SU-DHL-6 (cell line): ENCODE data around the gene GPATCH8.
"Not testable (repeated sequence)": the region's sequence is repeated elsewhere in the genome, so short reads cannot be mapped to it uniquely, and the experiment has no call there.

ENCODE experiments used
- H2AFZ ChIP-seq: fragments of 200-600 bp; sonication (generic); 2 replicates; pipeline ENCODE4 v1.6.1; 2014; ENCODE audit warnings: low read depth, mild to moderate bottlenecking, moderate library complexity, mixed read lengths, antibody characterized with exemption, low read length; ENCODE audit not compliant: severe bottlenecking
- H3F3A ChIP-seq: fragments of 200-600 bp; shearing (Covaris generic); 2 replicates; pipeline ENCODE4 v1.6.0; 2016; ENCODE audit warnings: antibody characterized with exemption, mild to moderate bottlenecking; ENCODE audit not compliant: insufficient read depth
- H3K27ac ChIP-seq: fragments of 200-600 bp; sonication (generic); 2 replicates; pipeline ENCODE4 v1.5.1; 2016; ENCODE audit warnings: low read depth, mild to moderate bottlenecking, low read length, moderate library complexity, mixed read lengths
- H3K27me3 ChIP-seq: fragments of 200-600 bp; sonication (generic), shearing (Covaris generic); 2 replicates; pipeline ENCODE4 v1.6.0; 2014; ENCODE audit warnings: mild to moderate bottlenecking, low read length
- H3K36me3 ChIP-seq: fragments of 200-600 bp; sonication (generic); 2 replicates; pipeline ENCODE4 v1.6.1; 2014; ENCODE audit warnings: mild to moderate bottlenecking, low read length, mixed read lengths
- H3K4me2 ChIP-seq: fragments of 300-600, 200-600 bp; shearing (Covaris generic), sonication (generic); 2 replicates; pipeline ENCODE4 v1.6.0; 2014; ENCODE audit warnings: low read length, low read depth, mild to moderate bottlenecking; ENCODE audit not compliant: poor library complexity, severe bottlenecking
- H3K4me3 ChIP-seq: fragments of 200-600 bp; sonication (generic); 2 replicates; pipeline ENCODE4 v1.5.1; 2014; ENCODE audit warnings: antibody characterized with exemption, low read length, mild to moderate bottlenecking, mixed read lengths; ENCODE audit not compliant: insufficient read depth, poor library complexity, severe bottlenecking
- H3K79me2 ChIP-seq: fragments of 200-600 bp; sonication (generic); 2 replicates; pipeline ENCODE4 v1.6.1; 2014; ENCODE audit warnings: mild to moderate bottlenecking, low read length, moderate library complexity; ENCODE audit not compliant: insufficient read depth
- H3K9ac ChIP-seq: fragments of 200-600 bp; sonication (generic); 2 replicates; pipeline ENCODE4 v1.7.0; 2014; ENCODE audit warnings: mild to moderate bottlenecking, low read length
- H3K9me2 ChIP-seq: fragments of 200-600 bp; sonication (generic); replicated peaks from 2 replicates; pipeline ENCODE4 v1.6.1; 2014; ENCODE audit warnings: low read length; ENCODE audit not compliant: insufficient read depth
- H3K9me3 ChIP-seq: fragments of 200-600 bp; sonication (generic); 2 replicates; pipeline ENCODE4 v1.6.1; 2014; ENCODE audit warnings: low read length, mixed read lengths; ENCODE audit not compliant: insufficient read depth
- H4K20me1 ChIP-seq: fragments of 200-600 bp; sonication (generic); 2 replicates; pipeline ENCODE4 v1.6.1; 2014; ENCODE audit warnings: low read depth, mild to moderate bottlenecking, antibody characterized with exemption, low read length, moderate library complexity, mixed read lengths
- CTCF ChIP-seq: fragments of 200-600 bp; sonication (generic); IDR thresholded peaks from one replicate; pipeline ENCODE4 v1.5.1; 2017; ENCODE audit warnings: antibody characterized with exemption, mild to moderate bottlenecking, low read length, moderate library complexity; ENCODE audit not compliant: insufficient read depth, poor library complexity, severe bottlenecking
- EZH2phosphoT487 ChIP-seq: fragments of 200-600 bp; sonication (generic), shearing (Covaris generic); conservative IDR thresholded peaks from 2 replicates; pipeline ENCODE4 v1.6.1; 2018; ENCODE audit warnings: mild to moderate bottlenecking, antibody characterized with exemption, low read length, moderate library complexity, mixed read lengths

Gene GPATCH8

GRCh38 chr17:44540246-44541084, 37.3 kb upstream of the GPATCH8 start:
- no peaks in the 10 kb centered on the region for H3K79me2 ChIP-seq
- H3K4me2 ChIP-seq: no peak overlapping the region
- no peaks in the 10 kb centered on the region for H3F3A ChIP-seq
- no peaks in the 10 kb centered on the region for H3K36me3 ChIP-seq
- no peak overlapping the region for H3K27ac ChIP-seq
- H2AFZ ChIP-seq: no peak overlapping the region
- no peak overlapping the region for H3K9ac ChIP-seq
- H4K20me1 ChIP-seq: no peaks in the 10 kb centered on the region
- no peak overlapping the region for H3K4me3 ChIP-seq
- H3K27me3 ChIP-seq: no peaks in the 10 kb centered on the region
- no peaks in the 10 kb centered on the region for H3K9me3 ChIP-seq
- no peak for TF ChIP-seq CTCF
- TF ChIP-seq EZH2phosphoT487: no peak
- H3K9me2 ChIP-seq: no peaks in the 10 kb centered on the region

GRCh38 chr17:44539673-44540072, 36.5 kb upstream of the GPATCH8 start:
- H3K9ac ChIP-seq: no peak overlapping the region
- no peaks in the 10 kb centered on the region for H3K9me2 ChIP-seq
- H2AFZ ChIP-seq: no peak overlapping the region
- H3K27me3 ChIP-seq: no peaks in the 10 kb centered on the region
- no peaks in the 10 kb centered on the region for H3K79me2 ChIP-seq
- H3K36me3 ChIP-seq: no peaks in the 10 kb centered on the region
- no peak overlapping the region for H3K27ac ChIP-seq
- H3F3A ChIP-seq: no peaks in the 10 kb centered on the region
- no peaks in the 10 kb centered on the region for H3K9me3 ChIP-seq
- no peak for TF ChIP-seq CTCF
- TF ChIP-seq EZH2phosphoT487: no peak
- H3K4me2 ChIP-seq: no peak overlapping the region
- H4K20me1 ChIP-seq: no peaks in the 10 kb centered on the region
- H3K4me3 ChIP-seq: no peak overlapping the region

DNA sequence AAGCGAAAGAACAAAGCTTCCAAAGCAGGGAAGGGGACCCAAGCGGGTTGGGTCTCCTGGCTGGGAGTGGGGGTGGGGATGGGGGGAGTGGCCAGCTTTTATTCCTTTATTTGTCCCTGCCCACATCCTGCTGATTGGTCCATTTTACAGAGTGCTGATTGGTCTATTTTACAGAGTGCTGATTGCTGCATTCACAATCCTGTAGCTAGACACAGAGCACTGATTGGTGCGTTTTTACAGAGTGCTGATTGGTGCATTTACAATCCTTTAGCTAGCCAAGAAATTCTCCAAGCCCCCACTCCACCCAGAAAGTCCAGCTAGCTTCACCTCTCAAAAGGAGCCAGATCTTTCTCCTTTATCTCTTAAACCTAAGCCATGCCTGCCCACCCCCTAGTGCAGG, 34.7 kb upstream of the GPATCH8 start:
- not testable (repeated sequence) for H3K9ac ChIP-seq, H3K9me3 ChIP-seq, H3K27me3 ChIP-seq, H3K79me2 ChIP-seq, H3K9me2 ChIP-seq, H3K36me3 ChIP-seq, H3K4me3 ChIP-seq, H2AFZ ChIP-seq, H4K20me1 ChIP-seq, H3K27ac ChIP-seq, H3K4me2 ChIP-seq, H3F3A ChIP-seq
